ENCODE results near the gene ITGA2B.

DNA sequence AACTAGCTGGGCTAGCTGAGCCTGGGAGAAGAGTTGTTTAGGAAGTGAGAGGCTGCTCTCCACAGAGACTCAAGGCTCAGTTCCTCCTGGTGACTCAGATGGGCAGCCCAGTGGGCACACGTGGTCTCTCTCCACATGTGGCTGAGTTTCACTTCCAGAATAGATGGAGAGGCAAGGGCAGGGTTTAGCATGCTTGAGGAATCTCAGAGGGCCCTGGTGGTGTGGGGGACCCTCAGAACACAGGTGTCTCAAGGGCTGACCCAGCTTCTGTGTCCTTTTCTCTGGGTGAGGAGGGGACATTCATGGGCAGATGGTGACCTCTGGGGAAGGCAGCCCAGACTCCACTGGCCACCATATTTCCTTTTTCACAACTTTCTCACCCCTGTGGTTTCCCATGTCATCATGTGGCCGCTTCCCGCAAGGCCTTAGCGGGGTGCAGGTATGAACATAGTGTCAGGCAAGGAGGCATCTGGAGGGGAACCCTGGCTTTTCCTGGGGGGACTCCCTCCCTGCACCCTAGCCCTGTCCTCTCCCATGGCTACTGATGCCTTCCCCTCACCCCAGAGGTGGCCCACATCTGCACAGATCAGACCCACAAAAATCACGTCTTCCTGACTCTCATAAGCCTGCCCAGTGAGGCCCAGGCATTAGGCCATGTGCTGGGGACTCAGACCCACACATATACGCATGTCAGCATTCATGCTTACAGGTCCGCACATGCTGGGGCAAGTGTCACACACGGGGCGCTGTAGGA lies 41.0 kb downstream of the ITGA2B start:
- TF ChIP-seq EZH2 (IDR thresholded peaks at IDR 0.05; ENCODE audit: borderline replicate concordance, low read length), result no peak
- TF ChIP-seq, protein P1, sequence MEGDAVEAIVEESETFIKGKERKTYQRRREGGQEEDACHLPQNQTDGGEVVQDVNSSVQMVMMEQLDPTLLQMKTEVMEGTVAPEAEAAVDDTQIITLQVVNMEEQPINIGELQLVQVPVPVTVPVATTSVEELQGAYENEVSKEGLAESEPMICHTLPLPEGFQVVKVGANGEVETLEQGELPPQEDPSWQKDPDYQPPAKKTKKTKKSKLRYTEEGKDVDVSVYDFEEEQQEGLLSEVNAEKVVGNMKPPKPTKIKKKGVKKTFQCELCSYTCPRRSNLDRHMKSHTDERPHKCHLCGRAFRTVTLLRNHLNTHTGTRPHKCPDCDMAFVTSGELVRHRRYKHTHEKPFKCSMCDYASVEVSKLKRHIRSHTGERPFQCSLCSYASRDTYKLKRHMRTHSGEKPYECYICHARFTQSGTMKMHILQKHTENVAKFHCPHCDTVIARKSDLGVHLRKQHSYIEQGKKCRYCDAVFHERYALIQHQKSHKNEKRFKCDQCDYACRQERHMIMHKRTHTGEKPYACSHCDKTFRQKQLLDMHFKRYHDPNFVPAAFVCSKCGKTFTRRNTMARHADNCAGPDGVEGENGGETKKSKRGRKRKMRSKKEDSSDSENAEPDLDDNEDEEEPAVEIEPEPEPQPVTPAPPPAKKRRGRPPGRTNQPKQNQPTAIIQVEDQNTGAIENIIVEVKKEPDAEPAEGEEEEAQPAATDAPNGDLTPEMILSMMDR (conservative IDR thresholded peaks at IDR 0.05 in 1 of 2, IDR thresholded peaks at IDR 0.05 in 1 of 2; ENCODE audit: extremely low read depth in 1 of 2, insufficient read depth in 1 of 2, low read depth in 1 of 2, low read length in 2 of 2), result no peak
